Measurements from ENCODE around the gene NUP58.

The NUP58 gene

GRCh38 chr13:25377244-25377962 lies 76.0 kb downstream of the NUP58 start:
- no peak for DNase-seq (ENCODE audit: low read depth in 2 of 3, low spot score in 1 of 3)

GRCh38 chr13:25378528-25378927 lies 77.1 kb downstream of the NUP58 start:
- no peak for DNase-seq (ENCODE audit: low read depth in 2 of 3, low spot score in 1 of 3)

- no peak for DNase-seq (ENCODE audit: low read depth in 2 of 3, low spot score in 1 of 3)
These were observed 77.6 kb downstream of the NUP58 start for GRCh38 chr13:25379011-25379410.

GRCh38 chr13:25380082-25380481 lies 78.7 kb downstream of the NUP58 start:
- DNase-seq (ENCODE audit: low read depth in 2 of 3, low spot score in 1 of 3), result no peak

GRCh38 chr13:25380741-25381324 lies 79.4 kb downstream of the NUP58 start:
- no peak for DNase-seq (ENCODE audit: low read depth in 2 of 3, low spot score in 1 of 3)

- no peak for DNase-seq (ENCODE audit: low read depth in 2 of 3, low spot score in 1 of 3)
These were observed 83.5 kb downstream of the NUP58 start for GRCh38 chr13:25384758-25385410.

- DNase-seq (ENCODE audit: low read depth in 2 of 3, low spot score in 1 of 3), result no peak
These were observed 90.5 kb downstream of the NUP58 start for GRCh38 chr13:25391932-25392331.

Data from stimulated activated CD4-positive, alpha-beta T cell treated with anti-CD3 and anti-CD28 coated beads, Interleukin-12 subunit alpha, Interleukin-12 subunit beta, amount 100 ng/mL, for 48 hours (primary cell).